ENCODE results near the gene GLUL.

DNA sequence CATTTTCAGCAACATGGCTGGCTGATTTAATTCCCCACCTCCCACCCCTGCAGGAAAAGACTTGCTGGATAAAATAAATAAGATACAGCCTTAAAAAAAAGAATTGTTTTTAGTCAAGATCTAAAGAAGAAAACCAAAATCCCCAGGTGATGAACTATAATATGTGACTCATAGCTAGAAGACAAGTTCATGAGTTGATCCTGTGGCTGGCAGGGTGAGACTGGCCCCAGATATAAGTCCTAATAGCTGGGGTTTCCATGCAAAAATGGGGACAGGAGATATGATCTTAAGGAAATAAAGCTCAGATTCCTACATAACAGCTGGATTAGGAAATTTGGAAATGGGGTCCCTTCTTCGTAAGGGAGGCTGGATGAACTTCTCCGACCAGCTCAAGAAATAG is 36.5 kb upstream of the GLUL start:
- TF ChIP-seq, protein P1, sequence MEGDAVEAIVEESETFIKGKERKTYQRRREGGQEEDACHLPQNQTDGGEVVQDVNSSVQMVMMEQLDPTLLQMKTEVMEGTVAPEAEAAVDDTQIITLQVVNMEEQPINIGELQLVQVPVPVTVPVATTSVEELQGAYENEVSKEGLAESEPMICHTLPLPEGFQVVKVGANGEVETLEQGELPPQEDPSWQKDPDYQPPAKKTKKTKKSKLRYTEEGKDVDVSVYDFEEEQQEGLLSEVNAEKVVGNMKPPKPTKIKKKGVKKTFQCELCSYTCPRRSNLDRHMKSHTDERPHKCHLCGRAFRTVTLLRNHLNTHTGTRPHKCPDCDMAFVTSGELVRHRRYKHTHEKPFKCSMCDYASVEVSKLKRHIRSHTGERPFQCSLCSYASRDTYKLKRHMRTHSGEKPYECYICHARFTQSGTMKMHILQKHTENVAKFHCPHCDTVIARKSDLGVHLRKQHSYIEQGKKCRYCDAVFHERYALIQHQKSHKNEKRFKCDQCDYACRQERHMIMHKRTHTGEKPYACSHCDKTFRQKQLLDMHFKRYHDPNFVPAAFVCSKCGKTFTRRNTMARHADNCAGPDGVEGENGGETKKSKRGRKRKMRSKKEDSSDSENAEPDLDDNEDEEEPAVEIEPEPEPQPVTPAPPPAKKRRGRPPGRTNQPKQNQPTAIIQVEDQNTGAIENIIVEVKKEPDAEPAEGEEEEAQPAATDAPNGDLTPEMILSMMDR (IDR thresholded peaks at IDR 0.05; ENCODE audit: insufficient read depth, low read length, poor library complexity, severe bottlenecking), result no peak
- no peak for TF ChIP-seq EZH2phosphoT487 (conservative IDR thresholded peaks at IDR 0.05; ENCODE audit: low read length)
